Measurements from ENCODE around the gene KCNIP1. TPM values are rescaled to one million over a fixed set of nuclear protein-coding genes. Genes with fewer than 3 reads are reported as not detected.

Gene KCNIP1
- total RNA-seq, 1 donor from 2014 or later = not detected

GRCh38 chr5:170565072-170565471, 61.3 kb downstream of the KCNIP1 start:
- ATAC-seq = no peak

GRCh38 chr5:170569101-170569500, 65.3 kb downstream of the KCNIP1 start:
- ATAC-seq = no peak

- no peak for ATAC-seq
Observed at GRCh38 chr5:170570476-170570875, 66.7 kb downstream of the KCNIP1 start.

GRCh38 chr5:170571281-170571731, 67.5 kb downstream of the KCNIP1 start:
- no peak for ATAC-seq

- ATAC-seq = no peak
Observed at GRCh38 chr5:170571875-170572852, 68.3 kb downstream of the KCNIP1 start.

GRCh38 chr5:170573114-170573513, 69.3 kb downstream of the KCNIP1 start:
- ATAC-seq = no peak

GRCh38 chr5:170573660-170574059, 69.8 kb downstream of the KCNIP1 start:
- ATAC-seq = no peak

GRCh38 chr5:170576602-170577535, 73.0 kb downstream of the KCNIP1 start:
- ATAC-seq = no peak

- ATAC-seq = no peak
Observed at GRCh38 chr5:170579601-170580000, 75.8 kb downstream of the KCNIP1 start.

GRCh38 chr5:170581211-170581610, 77.4 kb downstream of the KCNIP1 start:
- no peak for ATAC-seq

GRCh38 chr5:170582644-170583330, 79.0 kb downstream of the KCNIP1 start:
- no peak for ATAC-seq

- ATAC-seq = no peak
Observed at GRCh38 chr5:170584003-170584402, 80.2 kb downstream of the KCNIP1 start.

- ATAC-seq = no peak
Observed at GRCh38 chr5:170584450-170585058, 80.7 kb downstream of the KCNIP1 start.

GRCh38 chr5:170585273-170585948, 81.6 kb downstream of the KCNIP1 start:
- no peak for ATAC-seq

- no peak for ATAC-seq
Observed at GRCh38 chr5:170587808-170588207, 84.0 kb downstream of the KCNIP1 start.

GRCh38 chr5:170589643-170590042, 85.8 kb downstream of the KCNIP1 start:
- ATAC-seq = no peak

GRCh38 chr5:170590566-170590965, 86.7 kb downstream of the KCNIP1 start:
- no peak for ATAC-seq

- no peak for ATAC-seq
Observed at GRCh38 chr5:170591054-170591453, 87.2 kb downstream of the KCNIP1 start.

- ATAC-seq = no peak
Observed at GRCh38 chr5:170596482-170597044, 92.7 kb downstream of the KCNIP1 start.

- ATAC-seq = peak; percentile 60
Observed at GRCh38 chr5:170597109-170597751, 93.4 kb downstream of the KCNIP1 start.

- ATAC-seq = no peak
Observed at GRCh38 chr5:170597872-170598271, 94.1 kb downstream of the KCNIP1 start.

Measured in esophagus mucosa (tissue), 1 donor.